HepG2 (cell line): ENCODE measurements around the gene SAMD14. TPM values are rescaled to one million over a fixed set of nuclear protein-coding genes. Genes with fewer than 3 reads are reported as not detected.

Experiments used
- FOSL1 ChIP-seq: sonication (generic); formaldehyde crosslinking; IDR thresholded peaks from 2 replicates; pipeline ENCODE4 v1.9.0; 2021; ENCODE audit warnings: missing genetic modification reagents, borderline replicate concordance
- KDM1A ChIP-seq: IDR thresholded peaks from 2 replicates; pipeline ENCODE4 v1.6.1; 2016; ENCODE audit warnings: missing compliant biosample characterization
- MAF1 ChIP-seq: sonication (generic); formaldehyde crosslinking; IDR thresholded peaks from 2 replicates; pipeline ENCODE4 v1.5.0; 2020; ENCODE audit warnings: missing genetic modification reagents, borderline replicate concordance
- RARA ChIP-seq: IDR thresholded peaks from 2 replicates; pipeline ENCODE4 v1.6.1; 2016; ENCODE audit warnings: missing genetic modification reagents, missing compliant biosample characterization
- RCOR2 ChIP-seq: IDR thresholded peaks from 2 replicates; pipeline ENCODE4 v1.6.1; 2016; ENCODE audit warnings: missing biosample characterization, missing genetic modification reagents
- RXRB ChIP-seq: IDR thresholded peaks from 2 replicates; pipeline ENCODE4 v1.6.1; 2016; ENCODE audit warnings: borderline replicate concordance, missing genetic modification reagents, missing compliant biosample characterization
- SETDB1 ChIP-seq: sonication (generic); formaldehyde crosslinking; IDR thresholded peaks from 2 replicates; pipeline ENCODE4 v1.5.1; 2020; ENCODE audit warnings: missing genetic modification reagents, mild to moderate bottlenecking, borderline replicate concordance
- SMARCE1 ChIP-seq: fragments of 450-650 bp; IDR thresholded peaks from 2 replicates; pipeline ENCODE4 v1.6.1; 2017; ENCODE audit warnings: borderline replicate concordance
- SP1 ChIP-seq, 2 experiments: fragments of 450-650 bp in 1 of 2; sonication (generic) in 1 of 2; formaldehyde crosslinking in 1 of 2; IDR thresholded peaks; 2 replicates each; pipeline versions ENCODE4 v1.4.0 to v1.6.1; 2016 to 2020; ENCODE audit warnings: missing genetic modification reagents in 1 of 2
- U2AF2 ChIP-seq: fragments of 200-400 bp; formaldehyde crosslinking; IDR thresholded peaks from 2 replicates; pipeline ENCODE4 v1.6.1; 2017; ENCODE audit warnings: low read depth, mild to moderate bottlenecking, low read length
- ZNF331 ChIP-seq: sonication (generic); formaldehyde crosslinking; IDR thresholded peaks from 2 replicates; pipeline ENCODE4 v1.4.0; 2020; ENCODE audit warnings: missing genetic modification reagents
- ZNF713 ChIP-seq: sonication (generic); formaldehyde crosslinking; IDR thresholded peaks from 2 replicates; pipeline ENCODE4 v1.4.0; 2020; ENCODE audit warnings: mild to moderate bottlenecking, missing genetic modification reagents
- ZNF766 ChIP-seq: sonication (generic); formaldehyde crosslinking; IDR thresholded peaks from 2 replicates; pipeline ENCODE4 v1.5.0; 2020; ENCODE audit warnings: missing genetic modification reagents, borderline replicate concordance
- ZSCAN21 ChIP-seq: sonication (generic); formaldehyde crosslinking; IDR thresholded peaks from 2 replicates; pipeline ENCODE4 v1.8.0; 2022; ENCODE audit warnings: mild to moderate bottlenecking, missing genetic modification reagents, moderate library complexity, borderline replicate concordance
- polyA plus RNA-seq, 8 experiments: library from polyadenylated mRNA; depleted of rRNA in 3 of 8; stranded (reverse) in 7 of 8; unstranded in 1 of 8; fragments of >200 nt; fragmentation: Illumina TruSeq in 4 of 8; extraction: Trizol in 4 of 8; gene quantifications; 2 replicates each; pipeline versions ENCODE4 v1.2.1 to v1.2.3, GENCODE V29; 2011 to 2016; ENCODE audit warnings: low read depth in 4 of 8, missing spikeins in 1 of 8, mixed read lengths in 1 of 8; ENCODE audit not compliant: insufficient read depth in 1 of 8
- total RNA-seq, 5 experiments: library from RNA; depleted of rRNA; stranded (reverse); fragments of >200 nt; fragmentation: Illumina TruSeq; extraction: Trizol; gene quantifications; 2 replicates each; pipeline ENCODE4 v1.2.3, GENCODE V29; 2016; ENCODE audit warnings: low read depth in 1 of 5
- TF ChIP-seq, protein P1 (sequence below): sonication (generic); formaldehyde crosslinking; IDR thresholded peaks from 2 replicates; pipeline ENCODE4 v1.4.0; 2020; ENCODE audit warnings: mild to moderate bottlenecking, missing genetic modification reagents
- TF ChIP-seq, protein P2 (sequence below): sonication (generic); formaldehyde crosslinking; IDR thresholded peaks from 2 replicates; pipeline ENCODE4 v1.4.0; 2020; ENCODE audit warnings: missing genetic modification reagents
- TF ChIP-seq, protein P3 (sequence below): sonication (generic); formaldehyde crosslinking; IDR thresholded peaks from 2 replicates; pipeline ENCODE4 v1.4.0; 2020; ENCODE audit warnings: missing genetic modification reagents

SAMD14 gene
- total and polyA plus RNA-seq, 2 of the 13 experiments (the other 11 are each of a cell fraction or from before 2014, with no cell fraction given): 0.07 to 0.22 TPM

DNA sequence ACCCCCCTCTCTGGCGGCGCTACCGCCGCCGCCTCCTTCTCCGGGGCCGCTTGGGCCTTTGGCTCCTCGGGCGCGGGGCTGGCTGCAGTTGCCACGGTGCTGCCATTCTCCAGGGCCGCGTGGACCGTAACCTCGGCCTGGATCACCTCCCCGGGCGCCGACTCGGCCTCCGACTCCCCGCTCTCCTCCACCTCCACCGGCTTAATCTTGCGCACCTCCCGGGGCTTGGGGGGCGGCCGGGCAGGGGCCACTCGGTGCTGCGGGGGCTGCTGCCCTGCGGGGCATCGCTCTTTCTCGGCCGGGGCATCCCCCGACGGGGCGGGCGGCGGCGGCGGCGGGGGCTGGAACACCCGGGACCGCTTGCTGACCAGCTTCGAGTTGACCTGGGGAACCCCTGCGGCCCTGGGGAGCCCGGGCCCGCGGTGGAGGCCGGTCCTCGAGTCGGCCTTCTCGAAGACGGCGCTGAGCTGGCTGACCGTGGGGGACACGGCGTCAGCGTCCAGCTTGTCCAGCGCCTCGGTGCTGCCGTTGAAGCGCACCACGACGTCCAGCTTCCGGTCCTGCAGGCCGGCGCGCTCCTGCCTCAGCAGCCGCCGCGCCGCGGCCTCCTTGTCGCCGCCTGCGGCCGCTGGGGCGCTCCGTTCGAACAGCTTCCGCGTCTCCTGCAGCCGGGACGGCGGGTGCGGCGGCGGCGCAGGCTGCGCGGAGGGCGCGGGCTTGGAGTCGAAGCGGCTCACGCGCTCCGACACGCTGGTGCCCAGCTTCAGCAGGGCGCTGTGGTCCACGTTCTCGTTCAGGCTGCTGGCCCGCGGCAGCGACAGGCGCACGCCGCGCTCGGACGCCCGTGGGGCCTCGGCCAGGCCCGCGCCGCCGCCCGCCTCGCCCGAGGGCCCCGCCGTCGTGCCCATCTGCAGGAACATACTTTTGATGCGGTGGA, 19.7 kb upstream of the SAMD14 start (continued):
- TF ChIP-seq, protein P1, sequence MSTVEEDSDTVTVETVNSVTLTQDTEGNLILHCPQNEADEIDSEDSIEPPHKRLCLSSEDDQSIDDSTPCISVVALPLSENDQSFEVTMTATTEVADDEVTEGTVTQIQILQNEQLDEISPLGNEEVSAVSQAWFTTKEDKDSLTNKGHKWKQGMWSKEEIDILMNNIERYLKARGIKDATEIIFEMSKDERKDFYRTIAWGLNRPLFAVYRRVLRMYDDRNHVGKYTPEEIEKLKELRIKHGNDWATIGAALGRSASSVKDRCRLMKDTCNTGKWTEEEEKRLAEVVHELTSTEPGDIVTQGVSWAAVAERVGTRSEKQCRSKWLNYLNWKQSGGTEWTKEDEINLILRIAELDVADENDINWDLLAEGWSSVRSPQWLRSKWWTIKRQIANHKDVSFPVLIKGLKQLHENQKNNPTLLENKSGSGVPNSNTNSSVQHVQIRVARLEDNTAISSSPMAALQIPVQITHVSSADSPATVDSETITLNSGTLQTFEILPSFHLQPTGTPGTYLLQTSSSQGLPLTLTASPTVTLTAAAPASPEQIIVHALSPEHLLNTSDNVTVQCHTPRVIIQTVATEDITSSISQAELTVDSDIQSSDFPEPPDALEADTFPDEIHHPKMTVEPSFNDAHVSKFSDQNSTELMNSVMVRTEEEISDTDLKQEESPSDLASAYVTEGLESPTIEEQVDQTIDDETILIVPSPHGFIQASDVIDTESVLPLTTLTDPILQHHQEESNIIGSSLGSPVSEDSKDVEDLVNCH (CRISPR knock-in tag): no peak
- TF ChIP-seq RARA (CRISPR knock-in tag) (no peak), FOSL1 (no peak), ZSCAN21 (CRISPR knock-in tag) (peak; percentile 83; the same call in 1 of the 2 replicates), KDM1A (no peak), ZNF331 (CRISPR knock-in tag) (no peak), SETDB1 (no peak), ZNF766 (peak; percentile 50; the same call in 1 of the 2 replicates), MAF1 (no peak), RXRB (CRISPR knock-in tag) (no peak), U2AF2 (no peak), ZNF713 (CRISPR knock-in tag) (no peak), SMARCE1 (no peak), SP1 (IDR thresholded peaks at IDR 0.05) (no peak), SP1 (CRISPR knock-in tag; IDR thresholded peaks at IDR 0.05) (no peak), RCOR2 (CRISPR knock-in tag) (no peak)
- TF ChIP-seq, protein P2, sequence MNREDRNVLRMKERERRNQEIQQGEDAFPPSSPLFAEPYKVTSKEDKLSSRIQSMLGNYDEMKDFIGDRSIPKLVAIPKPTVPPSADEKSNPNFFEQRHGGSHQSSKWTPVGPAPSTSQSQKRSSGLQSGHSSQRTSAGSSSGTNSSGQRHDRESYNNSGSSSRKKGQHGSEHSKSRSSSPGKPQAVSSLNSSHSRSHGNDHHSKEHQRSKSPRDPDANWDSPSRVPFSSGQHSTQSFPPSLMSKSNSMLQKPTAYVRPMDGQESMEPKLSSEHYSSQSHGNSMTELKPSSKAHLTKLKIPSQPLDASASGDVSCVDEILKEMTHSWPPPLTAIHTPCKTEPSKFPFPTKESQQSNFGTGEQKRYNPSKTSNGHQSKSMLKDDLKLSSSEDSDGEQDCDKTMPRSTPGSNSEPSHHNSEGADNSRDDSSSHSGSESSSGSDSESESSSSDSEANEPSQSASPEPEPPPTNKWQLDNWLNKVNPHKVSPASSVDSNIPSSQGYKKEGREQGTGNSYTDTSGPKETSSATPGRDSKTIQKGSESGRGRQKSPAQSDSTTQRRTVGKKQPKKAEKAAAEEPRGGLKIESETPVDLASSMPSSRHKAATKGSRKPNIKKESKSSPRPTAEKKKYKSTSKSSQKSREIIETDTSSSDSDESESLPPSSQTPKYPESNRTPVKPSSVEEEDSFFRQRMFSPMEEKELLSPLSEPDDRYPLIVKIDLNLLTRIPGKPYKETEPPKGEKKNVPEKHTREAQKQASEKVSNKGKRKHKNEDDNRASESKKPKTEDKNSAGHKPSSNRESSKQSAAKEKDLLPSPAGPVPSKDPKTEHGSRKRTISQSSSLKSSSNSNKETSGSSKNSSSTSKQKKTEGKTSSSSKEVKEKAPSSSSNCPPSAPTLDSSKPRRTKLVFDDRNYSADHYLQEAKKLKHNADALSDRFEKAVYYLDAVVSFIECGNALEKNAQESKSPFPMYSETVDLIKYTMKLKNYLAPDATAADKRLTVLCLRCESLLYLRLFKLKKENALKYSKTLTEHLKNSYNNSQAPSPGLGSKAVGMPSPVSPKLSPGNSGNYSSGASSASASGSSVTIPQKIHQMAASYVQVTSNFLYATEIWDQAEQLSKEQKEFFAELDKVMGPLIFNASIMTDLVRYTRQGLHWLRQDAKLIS (CRISPR knock-in tag): no peak
- TF ChIP-seq, protein P3, sequence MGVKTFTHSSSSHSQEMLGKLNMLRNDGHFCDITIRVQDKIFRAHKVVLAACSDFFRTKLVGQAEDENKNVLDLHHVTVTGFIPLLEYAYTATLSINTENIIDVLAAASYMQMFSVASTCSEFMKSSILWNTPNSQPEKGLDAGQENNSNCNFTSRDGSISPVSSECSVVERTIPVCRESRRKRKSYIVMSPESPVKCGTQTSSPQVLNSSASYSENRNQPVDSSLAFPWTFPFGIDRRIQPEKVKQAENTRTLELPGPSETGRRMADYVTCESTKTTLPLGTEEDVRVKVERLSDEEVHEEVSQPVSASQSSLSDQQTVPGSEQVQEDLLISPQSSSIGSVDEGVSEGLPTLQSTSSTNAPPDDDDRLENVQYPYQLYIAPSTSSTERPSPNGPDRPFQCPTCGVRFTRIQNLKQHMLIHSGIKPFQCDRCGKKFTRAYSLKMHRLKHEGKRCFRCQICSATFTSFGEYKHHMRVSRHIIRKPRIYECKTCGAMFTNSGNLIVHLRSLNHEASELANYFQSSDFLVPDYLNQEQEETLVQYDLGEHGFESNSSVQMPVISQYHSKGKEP (CRISPR knock-in tag): no peak
